Activated effector memory CD4-positive, alpha-beta T cell treated with anti-CD3 and anti-CD28 coated beads, Interleukin-2, amount 50 U/mL, for 16 hours (primary cell): Measurements from ENCODE around the gene SNX30.

Experiments
- DNase-seq: peaks from one replicate; pipeline ENCODE4 v3.0.0-alpha.2; 2020

The SNX30 gene

GRCh38 chr9:112752334-112753125, 2.0 kb downstream of the SNX30 start:
- DNase-seq: no peak

DNA sequence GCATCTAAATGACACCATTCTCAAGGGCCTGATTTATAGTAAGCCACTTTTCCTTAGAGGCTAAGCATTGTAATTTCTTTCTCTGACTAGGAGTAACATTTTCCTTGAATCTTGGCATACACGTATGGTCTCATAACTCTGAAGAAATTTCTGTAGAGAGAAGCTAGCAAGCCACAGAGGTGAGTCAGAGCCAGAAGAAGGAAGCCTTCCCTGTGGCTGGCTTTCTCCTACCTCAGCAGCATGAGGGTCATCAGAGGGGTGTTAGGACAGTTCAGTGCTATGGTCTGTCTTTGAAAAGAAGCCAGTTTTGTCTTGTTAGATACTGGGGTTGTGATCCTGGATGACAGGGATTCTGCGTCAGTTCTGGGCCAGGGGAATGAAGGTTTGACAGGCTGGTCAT, 3.2 kb downstream of the SNX30 start:
- no peak for DNase-seq

DNA sequence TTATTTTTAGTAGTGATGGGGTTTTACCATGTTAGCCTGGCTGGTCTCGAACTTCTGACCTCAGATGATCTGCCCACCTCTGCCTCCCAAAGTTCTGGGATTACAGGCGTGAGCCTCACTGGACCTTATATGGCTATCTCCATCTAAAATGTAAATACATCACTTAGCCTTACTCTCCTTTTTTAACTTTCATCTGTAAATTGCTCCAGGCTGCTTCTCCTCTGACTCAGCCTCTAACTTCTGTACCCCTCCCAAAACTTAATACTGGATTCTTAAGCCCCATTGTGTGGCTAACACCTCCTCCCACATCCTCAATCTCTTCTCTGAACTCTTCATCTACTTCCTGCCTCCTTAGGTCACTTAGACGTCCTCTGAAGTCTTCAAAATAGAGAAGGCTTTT, 4.0 kb downstream of the SNX30 start:
- DNase-seq: no peak

DNA sequence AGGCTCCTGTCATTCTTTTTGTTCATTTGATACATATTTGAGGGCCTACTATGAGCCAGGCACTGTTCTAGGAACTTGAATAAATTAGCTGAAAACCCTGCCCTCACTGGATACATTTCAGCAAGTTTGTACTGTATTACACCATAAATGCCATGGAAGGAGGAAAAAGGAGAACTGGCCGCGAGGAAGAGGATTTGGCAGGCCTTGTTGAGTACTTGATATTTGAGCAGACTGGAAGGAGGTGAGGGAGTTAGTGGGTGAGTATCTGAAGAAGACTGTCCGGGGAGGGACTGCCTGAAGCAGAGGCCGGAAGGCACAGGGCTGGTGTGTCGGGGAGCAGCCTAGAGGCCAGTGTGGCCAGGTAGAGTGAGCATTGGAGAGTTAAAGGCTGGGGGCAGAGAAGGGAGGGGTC, 4.5 kb downstream of the SNX30 start:
- no peak for DNase-seq

DNA sequence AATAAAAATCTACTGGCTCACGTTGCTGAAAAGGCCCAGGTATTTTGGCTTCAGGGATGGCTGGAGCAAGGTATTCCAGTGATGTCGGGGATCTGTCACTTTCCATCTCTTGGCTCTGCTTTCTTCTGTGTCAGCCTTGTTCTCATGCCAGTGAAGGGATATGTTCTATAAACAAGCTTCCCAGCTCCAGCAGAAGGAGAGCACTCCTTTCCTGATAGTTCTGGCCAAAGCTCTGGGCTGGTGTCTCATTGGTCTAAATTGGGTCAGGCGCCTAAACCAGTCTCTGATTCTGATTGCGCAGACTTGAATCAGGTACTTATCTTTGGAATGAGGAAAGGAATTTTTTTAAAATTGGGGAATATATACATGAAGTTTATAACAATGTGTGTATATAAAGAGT, 5.1 kb downstream of the SNX30 start:
- DNase-seq: no peak

DNA sequence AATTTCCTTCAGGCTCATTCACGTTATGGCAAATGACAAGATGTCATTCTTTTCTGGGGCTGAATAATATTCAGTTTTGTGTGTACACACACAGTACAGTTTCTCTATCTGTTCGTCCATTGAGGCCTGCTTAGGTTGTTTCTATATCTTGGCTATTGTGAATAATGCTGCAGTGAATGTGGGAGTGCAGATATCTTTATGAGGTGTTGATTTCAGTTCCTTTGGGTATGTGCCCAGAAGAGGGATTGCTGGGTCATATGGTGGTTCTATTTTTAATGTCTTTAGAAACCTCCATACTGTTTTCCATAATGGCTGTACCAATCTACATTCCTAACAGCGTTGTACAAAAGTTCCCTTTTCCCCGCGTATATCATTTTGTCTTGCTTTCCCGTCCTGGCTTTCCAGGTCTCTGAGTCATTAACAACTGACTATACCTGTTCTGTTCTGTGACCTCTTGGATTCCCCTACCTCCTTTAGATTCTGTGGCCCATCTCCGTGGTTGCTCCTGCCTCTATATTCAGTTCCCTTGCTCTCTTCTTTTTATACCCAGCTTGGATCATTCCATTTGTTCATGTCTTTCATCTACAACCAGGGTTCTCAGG, 6.8 kb downstream of the SNX30 start:
- DNase-seq: no peak

- DNase-seq: no peak
Measured at GRCh38 chr9:112757940-112758339, 7.4 kb downstream of the SNX30 start.

DNA sequence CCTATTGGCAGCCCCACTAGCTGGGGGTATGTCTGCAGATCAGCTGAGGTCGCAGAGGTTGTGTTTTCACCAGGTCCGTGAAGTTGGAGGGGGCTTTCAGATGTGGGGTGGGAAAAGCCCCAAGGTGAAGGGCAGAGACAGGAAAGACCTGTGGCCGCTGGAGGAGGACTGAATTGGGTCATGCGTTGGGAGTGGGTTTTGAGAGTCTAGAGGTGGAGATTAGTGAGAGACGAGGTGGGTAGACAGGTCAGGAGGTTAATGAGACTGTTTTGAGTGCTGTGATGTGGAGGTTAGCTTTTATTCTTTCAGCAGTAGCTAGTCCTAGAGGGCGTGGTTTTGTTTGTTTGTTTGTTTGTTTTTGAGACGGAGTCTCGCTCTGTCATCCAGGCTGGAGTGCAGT, 10.3 kb downstream of the SNX30 start:
- DNase-seq: peak; percentile 8

DNA sequence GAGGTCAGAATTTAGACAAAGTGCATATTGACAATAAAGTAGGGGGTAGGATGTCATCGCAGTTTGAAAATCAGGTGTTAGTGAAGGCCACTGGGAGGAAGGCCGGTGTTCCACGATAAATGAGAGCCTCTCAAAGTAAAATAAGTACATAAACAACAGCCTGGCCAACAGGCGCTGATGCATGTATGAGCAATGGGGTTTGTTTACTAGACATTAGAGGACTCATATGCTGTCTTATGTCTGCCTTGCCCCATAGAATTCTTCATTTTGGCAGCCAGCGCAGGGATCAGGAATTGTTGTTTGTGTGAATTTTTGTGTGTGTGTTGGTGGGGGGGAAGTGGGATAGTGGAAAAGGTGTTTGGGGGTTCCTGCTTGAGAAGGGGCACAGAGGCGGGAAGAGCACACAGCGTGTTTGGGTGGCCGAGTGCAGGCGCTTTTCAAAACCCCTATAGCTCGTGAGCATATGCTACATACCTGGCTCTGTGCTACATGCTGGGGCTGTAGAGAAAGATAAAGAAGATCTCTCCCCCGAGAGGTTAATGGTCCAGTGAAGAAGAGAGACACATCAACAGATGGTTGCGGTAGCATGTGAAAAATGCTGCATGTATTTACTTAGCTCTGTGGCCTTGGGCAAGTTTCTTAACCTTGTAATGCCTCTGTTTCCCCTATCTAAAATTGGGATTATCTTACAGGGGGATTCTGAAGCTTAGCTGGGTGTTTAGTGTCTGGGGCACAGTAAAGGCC, 11.5 kb downstream of the SNX30 start:
- peak; percentile 2 for DNase-seq

- peak; percentile 57 for DNase-seq
Measured at GRCh38 chr9:112762726-112763518, 12.4 kb downstream of the SNX30 start.

DNA sequence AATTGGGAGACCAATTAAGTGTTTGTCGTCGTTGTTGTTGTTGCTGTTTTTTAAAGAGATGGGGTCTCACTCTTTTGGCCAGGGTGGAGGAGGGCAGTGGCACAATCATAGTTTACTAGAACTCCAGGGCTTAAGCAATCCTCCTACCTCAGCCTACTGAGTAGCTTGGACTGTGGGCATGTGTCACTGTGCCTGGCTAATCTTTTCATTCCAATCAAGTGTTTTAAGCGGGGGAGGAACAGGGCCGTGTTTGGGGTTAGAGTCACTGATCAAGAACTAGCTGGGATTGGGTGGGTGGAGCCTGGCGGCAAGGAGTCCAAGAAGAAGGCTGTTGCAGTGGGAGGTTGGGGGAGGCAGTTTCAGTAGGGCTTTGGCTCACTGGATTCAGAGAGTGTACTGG, 13.8 kb downstream of the SNX30 start:
- DNase-seq: peak; percentile 42

- DNase-seq: peak; percentile 21
Measured at GRCh38 chr9:112764837-112765236, 14.3 kb downstream of the SNX30 start.

DNA sequence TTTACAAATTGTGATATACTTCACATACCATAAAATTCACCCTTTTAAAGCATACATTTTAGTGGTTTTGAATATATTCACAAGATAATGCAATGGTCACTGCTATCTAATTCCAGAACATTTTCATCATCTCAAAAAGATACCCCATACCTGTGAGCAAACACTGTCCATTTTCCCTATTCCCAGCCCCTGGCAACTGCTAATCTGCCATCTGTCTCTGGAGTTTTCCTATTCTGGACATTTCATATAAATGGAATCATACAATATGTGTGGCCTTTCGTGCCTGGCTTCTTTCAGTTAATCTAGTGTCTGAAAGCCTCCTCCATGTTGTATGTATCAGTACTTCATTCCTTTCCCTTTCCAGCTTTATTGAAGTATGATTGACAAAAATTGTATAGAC, 14.7 kb downstream of the SNX30 start:
- DNase-seq: peak; percentile 22

DNA sequence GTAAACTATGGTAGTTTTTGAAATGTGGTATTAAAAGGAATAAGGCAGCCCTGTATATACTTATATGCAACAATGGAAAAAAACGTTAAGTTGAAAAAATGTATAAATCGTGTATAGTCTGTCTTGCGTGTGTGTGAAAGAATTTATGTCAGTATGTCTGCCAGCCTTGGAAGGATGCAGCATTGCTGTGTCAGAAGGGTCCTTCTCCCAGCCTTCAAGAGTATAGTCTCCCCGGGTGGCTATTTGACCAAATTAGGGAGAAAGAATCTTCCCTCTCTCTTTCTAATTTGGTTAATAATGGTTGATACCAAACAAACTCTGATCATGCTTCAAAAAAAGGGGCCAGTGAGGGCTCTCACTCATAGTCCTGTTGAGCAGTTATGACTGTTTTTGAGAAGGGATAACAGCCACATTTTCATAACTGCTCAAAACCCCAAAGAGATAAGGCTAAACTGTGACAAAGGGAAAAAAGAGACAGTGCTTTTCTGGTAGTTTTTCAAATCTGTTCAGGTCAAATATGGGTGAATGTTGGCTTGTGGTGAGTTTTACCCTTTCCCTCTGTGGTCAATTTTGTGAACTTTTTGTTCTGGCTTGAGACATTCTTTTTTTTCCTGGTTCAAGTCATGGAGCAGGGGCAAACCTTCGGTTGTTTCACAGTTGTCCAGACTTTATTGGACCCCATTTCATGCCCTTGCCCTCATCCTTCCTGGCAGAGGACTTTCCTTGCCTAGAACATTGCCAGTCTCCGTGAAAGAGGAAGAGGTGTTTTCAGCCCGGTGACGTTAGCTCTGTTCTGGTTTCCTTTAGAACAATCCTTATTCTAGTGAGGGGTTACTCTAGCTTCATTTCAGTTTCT, 21.0 kb downstream of the SNX30 start:
- DNase-seq: peak; percentile 8

- peak; percentile 10 for DNase-seq
Measured at GRCh38 chr9:112772215-112772509, 21.6 kb downstream of the SNX30 start.

- DNase-seq: no peak
Measured at GRCh38 chr9:112772551-112772950, 22.0 kb downstream of the SNX30 start.

- DNase-seq: no peak
Measured at GRCh38 chr9:112774006-112774996, 23.7 kb downstream of the SNX30 start.

- no peak for DNase-seq
Measured at GRCh38 chr9:112777914-112778313, 27.4 kb downstream of the SNX30 start.

GRCh38 chr9:112780450-112781036, 30.0 kb downstream of the SNX30 start:
- no peak for DNase-seq

- no peak for DNase-seq
Measured at GRCh38 chr9:112782218-112782617, 31.7 kb downstream of the SNX30 start.

- no peak for DNase-seq
Measured at GRCh38 chr9:112783551-112783954, 33.0 kb downstream of the SNX30 start.
